Adipocyte (in vitro differentiated cells): ENCODE data around the gene TBK1.

Source experiments
- DNase-seq: peaks from one replicate; pipeline ENCODE4 v3.0.0-alpha.2; 2015; ENCODE audit warnings: low read depth
- H3K27me3 ChIP-seq: replicated peaks from 2 replicates; pipeline ENCODE4 v1.7.0; 2013; ENCODE audit warnings: mild to moderate bottlenecking, low read length, moderate library complexity; ENCODE audit not compliant: control insufficient read depth, insufficient read depth
- H3K36me3 ChIP-seq: 2 replicates; pipeline ENCODE4 v1.7.0; 2013; ENCODE audit warnings: low read length, mild to moderate bottlenecking, moderate library complexity; ENCODE audit not compliant: control insufficient read depth, insufficient read depth, severe bottlenecking
- H3K4me1 ChIP-seq: 2 replicates; pipeline ENCODE4 v1.7.0; 2013; ENCODE audit warnings: mild to moderate bottlenecking, low read length, moderate library complexity; ENCODE audit not compliant: control insufficient read depth, insufficient read depth
- H3K4me3 ChIP-seq: 2 replicates; pipeline ENCODE4 v1.7.0; 2013; ENCODE audit warnings: mild to moderate bottlenecking, low read length, moderate library complexity
- H3K9ac ChIP-seq: 2 replicates; pipeline ENCODE4 v1.7.0; 2013; ENCODE audit warnings: mild to moderate bottlenecking, low read length, moderate library complexity
- H3K9me3 ChIP-seq: 2 replicates; pipeline ENCODE4 v1.7.0; 2013; ENCODE audit warnings: mild to moderate bottlenecking, low read length, moderate library complexity; ENCODE audit not compliant: control insufficient read depth

The TBK1 gene

DNA sequence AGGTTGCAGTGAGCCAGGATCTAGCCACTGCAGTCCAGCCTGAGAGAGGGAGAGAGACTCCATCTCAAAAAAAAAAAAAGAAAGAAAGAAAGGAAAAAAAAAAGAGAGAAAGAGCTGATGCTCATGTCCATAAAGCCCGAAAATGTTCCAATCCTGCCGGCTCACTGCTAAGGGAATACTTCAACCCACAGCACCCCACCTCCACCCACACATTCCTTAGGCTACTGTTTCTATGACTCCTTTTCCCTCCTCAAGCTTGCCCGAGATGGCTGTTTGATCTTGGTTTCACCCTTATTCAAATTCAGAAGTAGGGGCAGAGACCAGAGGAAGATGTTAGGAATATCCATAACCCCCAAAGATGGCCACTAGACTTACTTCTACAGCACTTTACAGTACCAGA, 98.8 kb downstream of the TBK1 start:
- Histone ChIP-seq H3K36me3 (no peaks in the 10 kb centered on the region), H3K4me1 (peaks cover 22% of the 10 kb centered on the region), H3K27me3 (peaks cover 3% of the 10 kb centered on the region), H3K9me3 (no peaks in the 10 kb centered on the region), H3K4me3 (no peak overlapping the region), H3K9ac (no peak overlapping the region)
- no peak for DNase-seq

DNA sequence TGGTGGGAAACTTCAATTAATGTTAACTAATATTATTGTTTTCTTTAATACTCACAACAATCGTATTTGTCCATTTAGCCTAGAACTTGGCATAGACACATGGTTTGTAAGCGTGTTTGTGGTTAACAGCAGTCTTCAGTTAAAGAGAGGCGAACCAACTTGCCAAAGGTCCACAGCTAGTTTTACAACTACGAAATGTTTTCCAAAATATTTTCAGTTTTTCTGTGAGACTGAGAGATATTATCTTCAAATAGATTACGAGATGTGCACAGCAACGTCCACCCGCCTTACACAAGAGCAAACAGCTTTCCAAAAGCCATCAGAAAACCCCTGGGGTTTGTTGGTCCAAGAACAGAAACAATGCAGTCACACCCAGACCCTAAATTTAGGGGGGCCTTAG, 99.8 kb downstream of the TBK1 start:
- H3K9ac ChIP-seq, result no peak overlapping the region
- peaks cover 3% of the 10 kb centered on the region for H3K27me3 ChIP-seq
- no peak for DNase-seq
- peaks cover 22% of the 10 kb centered on the region for H3K4me1 ChIP-seq
- H3K36me3 ChIP-seq, result no peaks in the 10 kb centered on the region
- no peak overlapping the region for H3K4me3 ChIP-seq
- no peaks in the 10 kb centered on the region for H3K9me3 ChIP-seq
